GM12878 (cell line): Measurements from ENCODE around the gene CSK. TPM values are rescaled to one million over a fixed set of nuclear protein-coding genes. Genes with fewer than 3 reads are reported as not detected.
A peak's percentile ranks its signal among the peaks of the same experiment; 100 is the strongest.

Source experiments
- BHLHE40 ChIP-seq, 2 experiments: fragments of 450-650 bp in 1 of 2; IDR thresholded peaks; 2 replicates each; pipeline ENCODE4 v1.6.1; 2011 to 2017; ENCODE audit warnings: low read depth in 2 of 2, borderline replicate concordance in 1 of 2, improper control_type of control experiment in 1 of 2, low read length in 1 of 2, mild to moderate bottlenecking in 1 of 2
- CEBPB ChIP-seq, 2 experiments: fragments of 150-350 bp in 1 of 2; IDR thresholded peaks; 2 replicates each; pipeline ENCODE4 v1.6.1; 2012 to 2014; ENCODE audit warnings: low read depth in 2 of 2, low read length in 2 of 2, borderline replicate concordance in 1 of 2, inconsistent platforms in 1 of 2
- DPF2 ChIP-seq: fragments of 450-650 bp; IDR thresholded peaks from 2 replicates; pipeline ENCODE4 v1.6.1; 2017; ENCODE audit warnings: mild to moderate bottlenecking
- EED ChIP-seq: sonication (generic); IDR thresholded peaks from 2 replicates; pipeline ENCODE4 v1.6.1; 2016; ENCODE audit warnings: antibody characterized with exemption, low read depth
- GATAD2B ChIP-seq: fragments of 450-650 bp; conservative IDR thresholded peaks from 2 replicates; pipeline ENCODE4 v1.6.1; 2017; ENCODE audit warnings: low read depth, mild to moderate bottlenecking, moderate library complexity
- KLF5 ChIP-seq: fragments of 450-650 bp; IDR thresholded peaks from 2 replicates; pipeline ENCODE4 v1.6.1; 2014; ENCODE audit warnings: mild to moderate bottlenecking; ENCODE audit not compliant: partially characterized antibody
- MTA2 ChIP-seq: fragments of 450-650 bp; IDR thresholded peaks from 2 replicates; pipeline ENCODE4 v1.6.1; 2016; ENCODE audit warnings: low read depth, mild to moderate bottlenecking, moderate library complexity
- MYC ChIP-seq: IDR thresholded peaks from 2 replicates; pipeline ENCODE4 v1.6.1; 2011; ENCODE audit warnings: mild to moderate bottlenecking, low read length, moderate library complexity, inconsistent platforms; ENCODE audit not compliant: insufficient read depth, insufficient replicate concordance, insufficient read length, severe bottlenecking
- NBN ChIP-seq: fragments of 450-650 bp; IDR thresholded peaks from 2 replicates; pipeline ENCODE4 v1.6.1; 2016
- POLR2A ChIP-seq: IDR thresholded peaks from 2 replicates; pipeline ENCODE4 v1.6.1; 2011; ENCODE audit warnings: low read depth, mild to moderate bottlenecking, low read length
- RAD51 ChIP-seq: fragments of 450-650 bp; IDR thresholded peaks from 2 replicates; pipeline ENCODE4 v1.6.1; 2016; ENCODE audit warnings: moderate library complexity, mild to moderate bottlenecking, inconsistent platforms
- RELA ChIP-seq: fragments of 450-650 bp; IDR thresholded peaks from 2 replicates; pipeline ENCODE4 v1.8.0; 2014; ENCODE audit warnings: borderline replicate concordance; ENCODE audit not compliant: partially characterized antibody
- SMAD5 ChIP-seq: IDR thresholded peaks from 2 replicates; pipeline ENCODE4 v1.6.1; 2016; ENCODE audit warnings: antibody characterized with exemption, low read depth
- SMARCA5 ChIP-seq: fragments of 450-650 bp; IDR thresholded peaks from 2 replicates; pipeline ENCODE4 v1.6.1; 2017; ENCODE audit warnings: mild to moderate bottlenecking
- SREBF2 ChIP-seq: IDR thresholded peaks from 2 replicates; pipeline ENCODE4 v1.6.1; 2012; ENCODE audit warnings: mild to moderate bottlenecking, low read length
- SUPT20H ChIP-seq: IDR thresholded peaks from 2 replicates; pipeline ENCODE4 v1.6.1; 2011; ENCODE audit warnings: low read depth, mild to moderate bottlenecking, low read length, moderate library complexity, borderline replicate concordance; ENCODE audit not compliant: control insufficient read depth
- ZNF207 ChIP-seq: fragments of 450-650 bp; IDR thresholded peaks from 2 replicates; pipeline ENCODE4 v1.6.1; 2014; ENCODE audit warnings: antibody characterized with exemption, mild to moderate bottlenecking, borderline replicate concordance
- polyA plus RNA-seq, 11 experiments: library from polyadenylated mRNA; depleted of rRNA in 4 of 11; unstranded in 6 of 11; stranded (reverse) in 5 of 11; fragments of >200 nt; fragmentation: Nextera tagmentation in 4 of 11; fragmentation: Illumina TruSeq in 1 of 11; extraction: Ambion mirVana in 4 of 11; extraction: Trizol in 1 of 11; gene quantifications; 1 replicate in 1 of 11; 2 replicates in 10 of 11; pipeline versions ENCODE4 v1.2.1 to v1.2.3, GENCODE V29; 2011 to 2016; ENCODE audit warnings: inconsistent platforms in 2 of 11, missing spikeins in 2 of 11, low read depth in 1 of 11
- total RNA-seq, 4 experiments: library from RNA; depleted of rRNA in 3 of 4; stranded (reverse); fragments of >200 nt in 3 of 4; fragmentation: Illumina TruSeq in 1 of 4; extraction: Trizol in 1 of 4; gene quantifications; 2 replicates each; pipeline versions ENCODE4 v1.2.1 to v1.2.3, GENCODE V29; 2013 to 2021
- TF ChIP-seq, protein P1 (sequence below): fragments of 450-650 bp; IDR thresholded peaks from 2 replicates; pipeline ENCODE4 v1.6.1; 2017; ENCODE audit warnings: mild to moderate bottlenecking, moderate library complexity
- TF ChIP-seq, protein P2 (sequence below): IDR thresholded peaks from 2 replicates; pipeline ENCODE4 v1.6.1; 2012; ENCODE audit warnings: low read length, inconsistent platforms
- TF ChIP-seq, protein P3 (sequence below): IDR thresholded peaks from 2 replicates; pipeline ENCODE4 v1.6.1; 2011; ENCODE audit warnings: borderline replicate concordance, low read depth, mild to moderate bottlenecking, moderate library complexity, low read length; ENCODE audit not compliant: insufficient read depth, poor library complexity, severe bottlenecking
- TF ChIP-seq, protein P4 (sequence below): fragments of 450-650 bp; conservative IDR thresholded peaks from 2 replicates; pipeline ENCODE4 v1.6.1; 2017; ENCODE audit warnings: mild to moderate bottlenecking, moderate library complexity

Gene CSK
- total and polyA plus RNA-seq, 10 of the 15 experiments (the other 5 are each of a cell fraction or from before 2014, with no cell fraction given) = 3.4 to 327 (median 75.8) TPM

DNA sequence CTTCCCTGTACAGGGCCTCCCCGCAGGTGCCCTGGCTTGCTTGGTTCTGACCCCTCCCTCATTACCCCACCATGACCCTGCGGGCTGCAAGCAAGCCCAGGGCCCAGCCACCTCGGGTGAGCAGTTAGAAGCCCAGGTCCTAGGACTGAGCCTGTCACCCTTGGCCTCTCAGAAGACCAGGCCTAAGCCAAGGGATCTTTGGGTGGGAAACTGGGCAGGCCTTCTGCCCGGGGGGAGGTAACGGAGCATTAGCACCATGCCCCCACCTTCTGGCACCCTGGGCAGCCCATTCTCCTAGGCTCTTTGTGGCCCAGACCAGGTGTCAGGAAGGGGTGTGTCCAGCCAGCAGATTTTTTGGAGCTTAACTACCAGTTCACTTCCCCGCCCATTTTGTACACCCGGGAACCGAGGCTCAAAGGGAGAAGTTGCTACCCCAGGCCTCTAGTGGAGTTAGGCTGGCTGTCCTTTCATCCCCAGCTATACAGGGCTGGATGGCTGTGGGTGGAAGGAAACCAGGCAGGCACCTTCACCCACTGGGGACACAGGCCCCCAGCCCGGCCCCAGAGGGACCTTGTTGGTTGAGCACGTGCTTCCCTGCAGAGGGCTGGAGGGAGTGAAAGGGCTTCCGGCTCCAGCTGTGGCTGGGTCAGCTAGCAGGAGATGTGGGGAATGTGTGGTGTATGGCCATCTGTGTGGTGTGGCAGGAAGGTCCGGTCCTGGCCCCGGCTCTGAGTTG, 1.4 kb downstream of the CSK start (continued):
- TF ChIP-seq, protein P1, sequence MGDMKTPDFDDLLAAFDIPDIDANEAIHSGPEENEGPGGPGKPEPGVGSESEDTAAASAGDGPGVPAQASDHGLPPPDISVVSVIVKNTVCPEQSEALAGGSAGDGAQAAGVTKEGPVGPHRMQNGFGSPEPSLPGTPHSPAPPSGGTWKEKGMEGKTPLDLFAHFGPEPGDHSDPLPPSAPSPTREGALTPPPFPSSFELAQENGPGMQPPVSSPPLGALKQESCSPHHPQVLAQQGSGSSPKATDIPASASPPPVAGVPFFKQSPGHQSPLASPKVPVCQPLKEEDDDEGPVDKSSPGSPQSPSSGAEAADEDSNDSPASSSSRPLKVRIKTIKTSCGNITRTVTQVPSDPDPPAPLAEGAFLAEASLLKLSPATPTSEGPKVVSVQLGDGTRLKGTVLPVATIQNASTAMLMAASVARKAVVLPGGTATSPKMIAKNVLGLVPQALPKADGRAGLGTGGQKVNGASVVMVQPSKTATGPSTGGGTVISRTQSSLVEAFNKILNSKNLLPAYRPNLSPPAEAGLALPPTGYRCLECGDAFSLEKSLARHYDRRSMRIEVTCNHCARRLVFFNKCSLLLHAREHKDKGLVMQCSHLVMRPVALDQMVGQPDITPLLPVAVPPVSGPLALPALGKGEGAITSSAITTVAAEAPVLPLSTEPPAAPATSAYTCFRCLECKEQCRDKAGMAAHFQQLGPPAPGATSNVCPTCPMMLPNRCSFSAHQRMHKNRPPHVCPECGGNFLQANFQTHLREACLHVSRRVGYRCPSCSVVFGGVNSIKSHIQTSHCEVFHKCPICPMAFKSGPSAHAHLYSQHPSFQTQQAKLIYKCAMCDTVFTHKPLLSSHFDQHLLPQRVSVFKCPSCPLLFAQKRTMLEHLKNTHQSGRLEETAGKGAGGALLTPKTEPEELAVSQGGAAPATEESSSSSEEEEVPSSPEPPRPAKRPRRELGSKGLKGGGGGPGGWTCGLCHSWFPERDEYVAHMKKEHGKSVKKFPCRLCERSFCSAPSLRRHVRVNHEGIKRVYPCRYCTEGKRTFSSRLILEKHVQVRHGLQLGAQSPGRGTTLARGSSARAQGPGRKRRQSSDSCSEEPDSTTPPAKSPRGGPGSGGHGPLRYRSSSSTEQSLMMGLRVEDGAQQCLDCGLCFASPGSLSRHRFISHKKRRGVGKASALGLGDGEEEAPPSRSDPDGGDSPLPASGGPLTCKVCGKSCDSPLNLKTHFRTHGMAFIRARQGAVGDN = peak; percentile 78
- TF ChIP-seq RAD51 (peak; percentile 35; the same call in 1 of the 2 replicates), GATAD2B (peak; percentile 53; the same call in 1 of the 2 replicates), SMARCA5 (0 out of 2 replicates have a peak, but pooled peaks have one; percentile 12), CEBPB (IDR thresholded peaks at IDR 0.05; ENCODE audit: borderline replicate concordance in 1 of 2, low read depth in 2 of 2, low read length in 2 of 2) (no peak), SUPT20H (no peak), NBN (no peak), EED (0 out of 2 replicates have a peak, but pooled peaks have one; percentile 5), RELA (no peak), DPF2 (0 out of 2 replicates have a peak, but pooled peaks have one; percentile 29), MTA2 (no peak), KLF5 (no peak), MYC (peak; percentile 88), POLR2A (peak; percentile 68), BHLHE40 (IDR thresholded peaks at IDR 0.05; ENCODE audit: borderline replicate concordance in 1 of 2, low read depth in 2 of 2, low read length in 1 of 2) (peak; percentile 94), ZNF207 (no peak), SREBF2 (no peak), SMAD5 (peak; percentile 21; the same call in 1 of the 2 replicates)
- TF ChIP-seq, protein P2, sequence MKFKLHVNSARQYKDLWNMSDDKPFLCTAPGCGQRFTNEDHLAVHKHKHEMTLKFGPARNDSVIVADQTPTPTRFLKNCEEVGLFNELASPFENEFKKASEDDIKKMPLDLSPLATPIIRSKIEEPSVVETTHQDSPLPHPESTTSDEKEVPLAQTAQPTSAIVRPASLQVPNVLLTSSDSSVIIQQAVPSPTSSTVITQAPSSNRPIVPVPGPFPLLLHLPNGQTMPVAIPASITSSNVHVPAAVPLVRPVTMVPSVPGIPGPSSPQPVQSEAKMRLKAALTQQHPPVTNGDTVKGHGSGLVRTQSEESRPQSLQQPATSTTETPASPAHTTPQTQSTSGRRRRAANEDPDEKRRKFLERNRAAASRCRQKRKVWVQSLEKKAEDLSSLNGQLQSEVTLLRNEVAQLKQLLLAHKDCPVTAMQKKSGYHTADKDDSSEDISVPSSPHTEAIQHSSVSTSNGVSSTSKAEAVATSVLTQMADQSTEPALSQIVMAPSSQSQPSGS = no peak
- TF ChIP-seq, protein P3, sequence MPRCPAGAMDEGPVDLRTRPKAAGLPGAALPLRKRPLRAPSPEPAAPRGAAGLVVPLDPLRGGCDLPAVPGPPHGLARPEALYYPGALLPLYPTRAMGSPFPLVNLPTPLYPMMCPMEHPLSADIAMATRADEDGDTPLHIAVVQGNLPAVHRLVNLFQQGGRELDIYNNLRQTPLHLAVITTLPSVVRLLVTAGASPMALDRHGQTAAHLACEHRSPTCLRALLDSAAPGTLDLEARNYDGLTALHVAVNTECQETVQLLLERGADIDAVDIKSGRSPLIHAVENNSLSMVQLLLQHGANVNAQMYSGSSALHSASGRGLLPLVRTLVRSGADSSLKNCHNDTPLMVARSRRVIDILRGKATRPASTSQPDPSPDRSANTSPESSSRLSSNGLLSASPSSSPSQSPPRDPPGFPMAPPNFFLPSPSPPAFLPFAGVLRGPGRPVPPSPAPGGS = no peak
- TF ChIP-seq, protein P4, sequence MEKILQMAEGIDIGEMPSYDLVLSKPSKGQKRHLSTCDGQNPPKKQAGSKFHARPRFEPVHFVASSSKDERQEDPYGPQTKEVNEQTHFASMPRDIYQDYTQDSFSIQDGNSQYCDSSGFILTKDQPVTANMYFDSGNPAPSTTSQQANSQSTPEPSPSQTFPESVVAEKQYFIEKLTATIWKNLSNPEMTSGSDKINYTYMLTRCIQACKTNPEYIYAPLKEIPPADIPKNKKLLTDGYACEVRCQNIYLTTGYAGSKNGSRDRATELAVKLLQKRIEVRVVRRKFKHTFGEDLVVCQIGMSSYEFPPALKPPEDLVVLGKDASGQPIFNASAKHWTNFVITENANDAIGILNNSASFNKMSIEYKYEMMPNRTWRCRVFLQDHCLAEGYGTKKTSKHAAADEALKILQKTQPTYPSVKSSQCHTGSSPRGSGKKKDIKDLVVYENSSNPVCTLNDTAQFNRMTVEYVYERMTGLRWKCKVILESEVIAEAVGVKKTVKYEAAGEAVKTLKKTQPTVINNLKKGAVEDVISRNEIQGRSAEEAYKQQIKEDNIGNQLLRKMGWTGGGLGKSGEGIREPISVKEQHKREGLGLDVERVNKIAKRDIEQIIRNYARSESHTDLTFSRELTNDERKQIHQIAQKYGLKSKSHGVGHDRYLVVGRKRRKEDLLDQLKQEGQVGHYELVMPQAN = peak; percentile 72
